IPS-11a (cell line): Measurements from ENCODE around the gene MS4A10.
"Not testable (repeated sequence)": the region's sequence is repeated elsewhere in the genome, so short reads cannot be mapped to it uniquely, and the experiment has no call there.

Experiments
- H3K4me3 ChIP-seq: one replicate; pipeline ENCODE4 v1.5.1; 2013; ENCODE audit warnings: low read depth, low read length, control low read depth

MS4A10 gene

DNA sequence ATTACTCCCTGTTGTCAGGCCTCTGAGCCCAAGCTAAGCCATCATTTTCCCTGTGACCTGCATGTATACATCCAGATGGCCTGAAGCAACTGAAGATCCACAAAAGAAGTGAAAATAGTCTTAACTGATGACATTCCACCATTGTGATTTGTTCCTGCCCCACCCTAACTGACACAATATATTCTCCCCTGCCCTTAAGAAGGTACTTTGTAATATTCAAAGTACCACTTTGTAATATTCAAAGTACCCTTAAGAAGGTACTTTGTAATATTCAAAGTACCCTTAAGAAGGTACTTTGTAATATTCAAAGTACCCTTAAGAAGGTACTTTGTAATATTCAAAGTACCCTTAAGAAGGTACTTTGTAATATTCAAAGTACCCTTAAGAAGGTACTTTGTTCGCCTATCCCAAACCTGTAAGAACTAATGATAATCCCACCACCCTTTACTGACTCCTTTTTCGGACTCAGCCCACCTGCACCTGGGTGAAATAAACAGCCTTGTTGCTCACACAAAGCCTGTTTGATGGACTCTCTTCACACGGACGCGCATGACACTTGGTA lies 38.7 kb downstream of the MS4A10 start:
- not testable (repeated sequence) for H3K4me3 ChIP-seq

DNA sequence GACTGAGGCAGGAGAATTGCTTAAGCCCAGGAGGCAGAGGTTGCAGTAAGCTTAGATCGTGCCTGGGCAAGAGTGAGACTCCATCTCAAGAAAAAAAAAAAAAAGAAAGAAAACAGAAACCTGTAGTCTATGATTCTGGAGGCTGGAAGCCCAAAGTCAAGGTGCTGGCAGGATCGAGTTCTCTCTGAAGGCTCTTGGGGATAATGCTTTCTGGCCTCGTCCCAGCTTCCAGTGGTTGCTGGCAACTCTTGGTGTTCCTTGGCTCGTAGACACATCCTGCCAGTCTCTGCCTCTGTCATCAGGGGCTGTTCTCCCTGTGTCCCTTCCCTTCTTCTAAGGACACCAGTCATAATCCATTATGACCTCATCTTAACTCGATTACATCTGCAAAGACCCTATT lies 40.0 kb downstream of the MS4A10 start:
- no peak overlapping the region for H3K4me3 ChIP-seq

DNA sequence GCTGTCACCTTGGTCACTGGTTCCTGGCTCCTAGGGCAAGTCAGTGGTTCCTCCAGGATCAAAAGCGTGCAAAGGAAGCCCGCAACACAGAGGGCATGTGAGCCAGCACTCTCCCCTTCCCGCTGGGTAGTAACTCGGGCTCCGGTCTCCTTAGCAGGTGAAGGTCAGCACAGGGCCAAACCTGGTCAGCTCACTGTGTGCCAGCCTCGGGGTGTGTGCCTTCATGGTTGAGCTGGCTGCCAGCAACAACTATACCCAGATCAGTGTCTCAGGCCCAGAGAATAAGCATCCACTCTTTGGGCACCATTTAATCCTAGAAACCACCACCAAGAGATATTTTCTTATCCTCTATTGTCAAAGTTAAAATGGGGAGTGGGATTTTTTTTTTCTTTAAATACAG lies 40.7 kb downstream of the MS4A10 start:
- H3K4me3 ChIP-seq: no peak overlapping the region

DNA sequence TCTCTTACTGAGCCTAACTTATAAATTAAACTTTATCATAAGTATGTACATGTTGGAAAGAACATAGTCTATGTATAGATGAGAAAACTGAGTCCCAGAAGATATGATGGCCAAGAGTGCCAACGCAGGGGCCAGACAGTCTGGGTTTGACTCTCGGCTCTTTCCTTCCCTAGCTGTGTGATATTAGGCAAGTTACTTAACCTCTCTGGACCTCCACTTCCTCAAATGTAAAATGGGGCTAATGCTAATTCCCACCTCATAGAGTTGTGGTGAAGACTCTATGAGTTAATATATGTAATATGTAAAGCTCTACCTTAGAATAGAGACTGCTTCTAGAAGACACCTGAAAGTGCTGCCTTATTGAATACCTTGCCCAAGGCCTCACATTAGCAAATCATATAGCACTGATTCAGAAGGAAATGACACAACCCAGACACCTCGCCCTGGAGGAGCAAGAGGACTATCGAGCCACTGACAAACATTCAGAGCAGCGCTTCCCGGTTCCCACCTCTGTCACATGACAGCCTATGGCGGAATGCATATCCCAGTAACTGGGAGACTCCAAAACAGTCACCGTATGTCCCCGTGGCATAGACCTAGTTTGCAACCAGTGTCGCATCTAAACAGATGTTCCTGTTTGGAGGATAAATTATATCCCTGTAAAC lies 45.5 kb downstream of the MS4A10 start:
- H3K4me3 ChIP-seq: no peak overlapping the region

DNA sequence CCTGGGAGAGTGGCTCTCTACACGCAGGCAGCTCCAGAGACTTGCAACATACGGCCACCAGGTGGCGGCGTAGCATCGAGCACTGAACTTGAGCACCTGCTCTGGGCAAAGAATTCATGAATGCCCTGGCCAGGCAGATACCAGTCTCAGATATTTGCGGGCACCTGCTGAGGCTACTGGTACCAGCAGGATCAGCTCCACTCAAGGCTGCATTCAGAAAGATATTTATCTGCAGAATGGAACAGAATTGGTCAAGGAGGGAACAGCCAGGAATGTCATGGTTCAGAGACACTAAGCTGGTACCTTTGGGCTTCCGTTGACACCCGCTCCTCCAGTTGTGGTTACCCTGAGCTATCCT lies 46.0 kb downstream of the MS4A10 start:
- no peak overlapping the region for H3K4me3 ChIP-seq

DNA sequence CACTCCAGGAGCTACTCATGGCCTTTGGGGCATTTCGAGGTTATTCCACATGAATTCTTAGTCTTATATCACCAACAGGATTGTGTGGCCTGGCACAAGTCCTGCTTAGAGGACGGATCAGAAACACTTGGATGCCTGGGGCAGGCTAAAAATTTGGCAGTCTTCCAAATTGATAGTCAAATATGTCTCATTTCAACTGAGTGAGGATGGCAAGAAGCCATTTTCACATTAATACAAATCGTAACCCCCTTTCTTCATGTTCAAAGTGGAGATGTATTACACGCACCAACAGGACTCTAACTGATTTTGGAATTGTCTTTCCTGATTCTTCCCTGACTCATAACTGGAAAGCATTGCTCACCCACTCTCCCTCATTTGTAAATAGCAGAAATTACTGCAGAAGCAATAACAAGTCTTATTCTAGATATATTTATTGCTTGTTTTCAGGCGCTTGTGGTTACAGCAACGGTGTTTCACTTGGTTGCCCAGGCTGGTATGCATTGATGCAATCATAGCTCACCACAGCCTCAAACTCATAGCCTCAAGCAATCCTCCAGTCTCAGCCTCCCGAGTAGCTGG lies 46.5 kb downstream of the MS4A10 start:
- no peak overlapping the region for H3K4me3 ChIP-seq

DNA sequence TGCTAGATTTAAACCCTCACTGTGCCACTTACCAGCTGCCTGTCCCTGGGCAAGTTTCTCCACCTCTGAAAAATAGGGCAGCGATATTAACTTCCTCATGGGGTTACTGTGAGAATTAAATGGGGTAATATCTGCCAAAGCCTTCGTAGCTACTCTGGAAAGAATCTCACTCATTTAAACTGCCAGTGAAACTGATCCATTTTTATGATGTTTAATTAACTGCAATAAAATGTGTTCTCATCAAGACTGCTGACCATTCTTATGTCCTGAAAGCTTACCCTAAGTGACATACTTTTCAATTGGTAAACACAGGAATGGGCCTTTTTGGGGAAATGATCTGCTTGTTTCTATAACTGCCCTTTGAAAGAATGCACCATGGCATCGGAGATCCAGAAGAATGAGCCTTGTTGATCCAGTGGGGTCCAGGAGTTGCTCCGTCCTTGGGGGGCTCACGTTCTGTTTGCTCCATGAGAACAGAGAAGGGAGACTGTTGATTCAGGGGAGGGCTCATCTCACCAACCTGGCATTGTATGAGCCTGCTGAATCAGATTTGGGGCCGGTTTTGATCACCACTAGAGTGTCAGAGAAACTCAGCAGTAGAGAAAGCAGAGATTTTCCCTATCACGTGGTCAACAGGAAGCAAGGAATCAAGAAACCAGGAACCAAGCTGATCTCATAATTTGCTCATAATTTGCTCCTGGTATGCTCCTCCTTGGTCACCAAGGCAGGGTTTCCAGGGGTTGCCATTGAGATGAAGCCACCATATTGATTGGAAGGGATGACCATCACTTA lies 49.8 kb downstream of the MS4A10 start:
- H3K4me3 ChIP-seq: no peak overlapping the region

DNA sequence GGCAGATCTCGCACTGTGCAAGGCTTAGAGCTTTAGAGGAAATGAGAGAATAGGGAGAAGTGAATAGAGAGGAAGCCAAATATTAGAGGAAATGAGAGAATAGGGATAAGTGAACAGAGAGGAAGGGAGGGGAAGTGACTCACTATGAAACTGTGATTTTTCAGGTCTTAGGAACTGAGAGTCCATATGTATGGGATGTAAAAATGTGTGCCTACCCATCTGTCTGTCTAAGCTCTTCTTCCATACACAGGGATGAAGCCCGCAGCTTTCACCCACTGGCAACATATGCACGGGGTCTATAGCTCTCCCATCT lies 50.4 kb downstream of the MS4A10 start:
- H3K4me3 ChIP-seq: no peak overlapping the region

DNA sequence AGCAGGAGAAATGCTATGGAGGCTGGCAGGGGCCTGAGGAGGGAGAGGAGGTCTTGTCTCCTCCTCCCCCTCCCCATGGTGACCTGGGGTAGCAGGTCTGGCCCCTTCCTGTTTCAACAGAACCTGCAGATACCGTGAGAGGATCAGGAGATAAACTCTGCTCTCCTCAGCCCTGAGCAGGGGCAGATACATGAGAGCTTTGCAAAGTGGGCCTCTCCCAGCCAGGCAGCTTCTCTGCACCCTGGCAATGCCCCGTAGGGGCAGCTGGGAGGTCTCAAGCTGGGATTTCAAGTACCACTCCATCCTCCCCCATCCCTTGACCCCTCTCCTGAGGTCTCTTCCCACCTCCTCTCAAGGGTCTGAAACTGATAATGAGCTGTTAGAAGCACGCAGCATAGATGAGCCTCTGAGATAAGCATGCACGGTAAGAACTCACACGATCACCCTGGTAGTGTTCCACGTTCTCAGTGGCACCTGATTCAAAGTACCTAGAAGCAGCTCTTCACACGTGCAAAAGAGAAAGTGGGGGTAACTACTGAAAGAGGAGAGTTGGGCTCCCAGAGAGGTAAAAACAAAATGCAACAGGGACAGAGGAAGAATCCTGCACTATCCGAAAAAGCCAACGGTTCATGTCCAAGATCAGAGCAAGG lies 51.9 kb downstream of the MS4A10 start:
- no peak overlapping the region for H3K4me3 ChIP-seq

DNA sequence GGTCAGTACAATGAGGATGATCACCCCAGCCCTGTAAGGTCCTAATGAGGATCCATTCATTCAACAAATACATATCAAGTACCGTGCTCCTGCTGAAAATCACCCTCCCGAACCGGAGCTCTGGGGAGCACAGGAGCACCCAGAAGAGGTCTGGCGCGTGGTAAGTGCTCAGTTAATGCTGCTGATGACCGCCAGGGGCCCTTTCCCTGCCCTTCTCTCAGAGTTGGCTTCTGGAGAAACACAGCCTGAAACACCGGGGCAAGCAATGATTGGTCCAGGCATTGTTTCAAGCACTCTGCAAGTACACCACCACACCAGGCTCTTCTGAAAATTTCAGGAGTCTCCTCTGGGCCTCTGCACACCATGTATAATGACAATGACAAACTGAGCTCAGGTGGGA lies 53.0 kb downstream of the MS4A10 start:
- H3K4me3 ChIP-seq: no peak overlapping the region

DNA sequence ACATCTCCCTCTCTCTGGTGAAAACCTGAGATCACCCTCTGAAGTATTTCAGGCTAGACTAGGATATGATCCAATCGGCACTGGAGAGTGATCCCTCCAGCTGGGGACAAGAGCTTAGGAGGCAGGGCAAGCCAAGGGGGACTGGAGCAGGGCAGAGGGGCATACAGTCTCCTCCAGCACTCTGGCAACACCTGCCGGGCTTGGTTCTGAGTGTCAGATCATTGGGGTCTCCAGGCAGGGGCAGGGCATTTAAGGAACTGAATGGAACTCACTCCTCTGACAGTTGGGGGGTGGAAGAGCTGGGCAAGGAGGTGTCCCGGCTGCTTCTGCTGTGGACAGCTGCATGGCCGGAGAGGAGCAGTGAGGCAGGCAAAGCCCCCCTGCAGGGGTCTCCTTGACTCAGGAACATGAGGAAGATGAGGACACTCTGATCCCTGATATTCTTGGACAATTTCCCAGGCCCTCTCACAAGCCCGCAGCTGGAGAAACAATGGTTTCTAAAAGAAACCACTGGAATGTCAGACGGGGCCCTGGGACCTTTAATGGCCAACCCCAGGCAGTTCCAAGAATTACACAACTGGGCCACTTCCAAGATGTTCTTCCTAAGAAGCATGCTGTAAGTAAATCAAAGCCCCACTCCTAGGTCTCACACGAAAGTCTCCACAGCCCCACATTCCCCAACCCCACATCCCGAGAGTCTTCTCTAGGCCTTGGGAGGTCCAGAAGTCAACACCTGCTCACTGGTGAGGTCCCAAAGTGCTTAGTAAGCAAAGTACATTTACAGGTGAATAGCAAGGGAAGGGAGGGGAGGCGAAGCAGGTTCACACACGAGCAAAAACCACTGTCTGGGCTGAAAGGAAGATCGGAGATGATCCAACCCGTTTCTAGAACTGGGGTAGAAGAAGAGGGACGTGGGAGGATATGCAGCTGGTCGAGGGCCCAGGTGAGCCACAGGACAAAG lies 55.6 kb downstream of the MS4A10 start:
- no peak overlapping the region for H3K4me3 ChIP-seq

DNA sequence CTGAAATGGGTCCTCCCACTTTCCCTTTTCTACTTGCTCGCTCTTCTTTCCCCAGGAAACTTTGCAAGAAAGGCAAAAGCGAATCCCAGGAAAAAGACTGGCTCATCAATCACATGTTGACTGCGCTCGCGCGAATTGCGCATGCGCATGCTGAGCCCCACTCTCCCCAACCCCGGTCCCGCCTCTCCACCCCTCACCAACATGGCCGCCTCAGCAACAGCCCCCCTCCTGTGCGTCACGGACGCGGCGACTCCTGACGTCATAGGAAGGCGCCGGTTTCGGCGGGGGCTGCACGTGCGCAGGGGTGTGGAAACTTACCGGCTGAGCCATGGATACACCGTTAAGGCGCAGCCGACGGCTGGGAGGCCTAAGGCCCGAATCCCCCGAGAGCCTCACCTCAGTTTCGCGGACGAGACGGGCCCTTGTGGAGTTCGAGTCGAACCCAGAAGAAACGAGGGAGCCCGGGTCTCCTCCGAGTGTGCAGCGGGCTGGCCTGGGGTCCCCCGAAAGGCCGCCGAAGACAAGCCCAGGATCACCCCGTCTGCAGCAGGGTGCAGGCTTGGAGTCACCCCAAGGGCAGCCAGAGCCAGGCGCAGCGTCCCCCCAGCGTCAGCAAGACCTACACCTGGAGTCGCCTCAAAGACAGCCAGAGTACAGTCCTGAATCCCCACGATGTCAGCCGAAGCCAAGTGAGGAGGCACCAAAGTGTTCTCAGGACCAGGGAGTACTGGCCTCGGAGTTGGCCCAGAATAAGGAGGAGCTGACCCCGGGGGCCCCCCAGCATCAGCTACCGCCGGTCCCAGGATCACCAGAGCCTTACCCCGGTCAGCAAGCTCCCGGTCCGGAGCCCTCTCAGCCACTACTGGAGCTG lies 56.9 kb downstream of the MS4A10 start, which contains the start of gene CCDC86:
Gene CCDC86 (plus strand): TSS at position 317 of the 871 bp plus-strand sequence. CDS start 12 bp downstream, at position 329.
- peak within 1 kb of the TSS; percentile 86 for H3K4me3 ChIP-seq

DNA sequence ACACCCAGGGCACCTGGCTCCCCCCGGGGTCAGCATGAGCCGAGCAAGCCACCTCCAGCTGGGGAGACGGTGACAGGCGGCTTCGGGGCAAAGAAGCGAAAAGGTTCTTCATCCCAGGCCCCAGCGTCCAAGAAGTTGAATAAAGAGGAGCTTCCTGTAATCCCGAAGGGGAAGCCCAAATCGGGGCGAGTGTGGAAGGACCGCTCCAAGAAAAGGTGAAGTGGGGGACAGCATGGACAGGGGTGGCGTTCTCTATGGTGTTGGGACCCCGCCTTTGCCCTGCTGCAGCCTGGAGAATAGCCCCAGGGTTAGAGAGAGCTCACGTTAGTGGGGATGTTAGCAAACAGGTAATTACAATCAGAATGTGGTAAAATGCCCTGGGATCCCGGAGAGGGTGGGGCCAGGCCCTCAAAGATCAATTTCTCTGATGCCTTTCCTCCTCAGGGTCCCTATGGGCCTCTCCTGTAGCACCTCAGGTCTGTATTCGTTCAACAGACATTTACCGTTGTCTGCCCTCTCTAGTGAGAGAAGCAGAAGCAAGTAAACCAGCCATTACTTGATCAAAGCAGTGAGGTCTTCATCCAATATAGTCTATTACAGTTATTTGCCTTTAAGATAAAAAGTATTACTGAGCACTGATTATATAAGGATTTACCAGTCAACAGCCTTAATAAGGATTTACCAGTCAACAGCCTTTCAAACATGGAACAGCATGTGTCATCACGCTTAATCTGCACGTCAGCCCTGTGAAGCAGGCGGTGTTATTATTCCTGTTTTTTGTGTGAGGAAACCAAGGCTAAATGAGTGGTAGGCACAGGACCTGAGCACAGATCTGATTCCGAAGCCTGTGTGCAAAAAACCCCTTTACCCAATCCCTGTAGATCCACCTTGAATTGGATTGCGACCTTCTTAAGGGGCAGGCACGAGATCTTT lies 57.8 kb downstream of the MS4A10 start:
- peak overlapping the region; percentile 86 for H3K4me3 ChIP-seq

DNA sequence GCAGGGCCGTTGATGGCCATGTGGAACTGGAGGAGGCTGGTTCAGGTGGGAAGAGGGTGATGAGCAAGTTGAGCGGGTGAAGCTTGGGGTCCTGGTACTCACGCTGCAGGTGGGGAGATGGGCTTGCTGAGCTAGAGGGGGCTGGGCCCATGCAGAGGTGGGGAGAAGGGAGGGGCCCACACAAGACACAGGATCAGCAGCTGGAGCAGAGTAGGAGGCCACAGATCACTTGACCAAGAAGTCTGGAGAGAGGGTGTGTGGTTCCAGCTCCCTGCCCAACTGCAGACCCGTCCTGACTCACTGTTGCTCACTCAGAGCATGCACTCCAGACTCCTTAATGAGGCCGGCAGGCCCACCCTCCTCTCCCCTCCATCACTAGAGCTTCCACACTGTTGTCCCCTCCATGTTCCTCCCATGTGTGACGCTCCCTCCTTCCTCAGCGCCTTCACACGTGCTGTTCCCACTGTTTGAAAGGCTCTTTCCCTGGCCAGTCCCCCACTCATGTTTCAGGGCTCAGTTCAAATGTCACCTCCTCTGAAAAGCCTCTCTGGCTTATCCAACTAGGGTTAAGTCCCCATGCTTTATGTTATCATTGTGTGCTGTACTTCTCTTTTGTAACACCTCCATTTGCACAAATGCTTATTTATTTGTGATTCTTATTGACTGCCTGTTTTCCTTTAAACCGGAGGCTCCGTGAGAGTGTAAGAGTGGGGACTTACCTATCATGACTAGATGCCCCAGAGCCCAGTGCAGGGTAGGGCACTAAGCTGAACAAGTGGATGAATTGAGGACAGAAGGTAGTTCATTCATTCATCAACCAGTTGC lies 59.1 kb downstream of the MS4A10 start:
- no peak overlapping the region for H3K4me3 ChIP-seq

DNA sequence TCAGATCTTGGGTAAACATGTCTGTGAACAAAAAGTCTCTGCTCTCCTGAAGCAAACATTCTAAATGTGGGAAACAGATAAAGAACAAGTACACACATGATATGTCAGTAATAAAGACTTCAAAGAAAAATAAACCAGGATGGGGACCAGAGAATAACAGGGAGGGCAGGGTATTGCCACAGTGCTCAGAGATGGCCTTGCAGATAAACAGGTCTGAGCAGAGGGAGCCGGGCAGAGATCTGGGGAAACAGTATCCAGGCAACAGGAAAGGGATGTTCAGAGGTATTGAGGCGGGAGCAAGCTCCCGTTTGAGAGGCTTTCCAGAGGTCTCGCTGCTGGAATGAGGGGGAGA lies 59.7 kb downstream of the MS4A10 start:
- no peak overlapping the region for H3K4me3 ChIP-seq

DNA sequence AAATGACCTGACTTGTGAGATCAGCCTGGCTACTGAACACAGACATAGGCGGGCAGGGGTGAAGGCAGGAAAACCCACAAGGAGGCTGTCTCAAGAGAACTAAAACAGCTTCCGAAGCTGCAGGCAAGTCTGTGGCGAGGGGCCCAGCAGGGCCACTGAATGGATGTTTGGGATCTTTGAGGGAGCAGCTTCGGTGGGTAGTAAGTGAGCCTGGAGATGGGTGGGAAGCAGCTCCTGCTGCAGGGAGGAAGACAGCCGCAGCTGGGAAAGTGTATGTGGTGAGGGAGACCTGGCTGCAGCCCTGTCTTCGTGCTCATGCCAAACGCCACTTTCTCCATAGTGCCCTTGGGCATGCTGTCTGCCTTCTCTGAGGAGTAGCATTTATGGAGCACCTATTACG lies 60.2 kb downstream of the MS4A10 start:
- no peak overlapping the region for H3K4me3 ChIP-seq

DNA sequence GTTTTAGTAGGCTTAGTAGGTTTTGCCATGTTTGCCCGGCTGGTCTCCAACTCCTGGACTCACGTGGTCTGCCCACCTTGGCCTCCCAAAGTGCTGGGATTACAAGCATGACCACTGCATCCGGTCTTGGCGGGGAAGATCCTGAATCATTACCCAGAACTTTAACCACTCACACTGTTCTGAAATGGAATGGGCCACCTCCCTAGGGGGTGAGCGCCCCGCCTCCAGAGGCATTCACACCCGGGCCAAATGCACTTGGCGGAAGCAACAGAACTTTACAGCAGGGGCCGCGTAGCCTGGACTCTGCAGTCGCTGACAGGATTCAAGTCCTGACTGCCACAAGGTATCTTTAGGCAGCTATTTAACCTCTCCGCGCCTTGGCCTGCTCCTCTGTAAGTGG lies 62.1 kb downstream of the MS4A10 start:
- no peak overlapping the region for H3K4me3 ChIP-seq

DNA sequence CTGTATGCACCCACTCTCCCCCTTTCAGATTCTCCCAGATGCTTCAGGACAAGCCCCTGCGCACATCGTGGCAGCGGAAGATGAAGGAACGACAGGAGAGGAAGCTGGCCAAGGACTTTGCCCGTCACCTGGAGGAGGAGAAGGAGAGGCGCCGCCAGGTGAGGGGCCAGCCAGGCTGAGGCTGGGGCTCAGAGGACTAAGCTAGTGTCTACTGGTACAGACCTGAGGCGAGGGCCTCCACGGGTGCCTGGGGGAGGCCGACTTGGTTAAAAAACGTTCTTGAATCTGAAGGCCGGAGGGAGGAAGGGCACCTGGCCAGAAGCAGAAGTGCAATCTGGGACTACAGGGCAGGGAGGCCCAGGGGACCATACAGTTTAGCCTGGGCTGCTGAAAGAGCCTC lies 62.8 kb downstream of the MS4A10 start:
- no peak overlapping the region for H3K4me3 ChIP-seq
